ENCODE data around the gene ALKBH4.

ALKBH4 gene

DNA sequence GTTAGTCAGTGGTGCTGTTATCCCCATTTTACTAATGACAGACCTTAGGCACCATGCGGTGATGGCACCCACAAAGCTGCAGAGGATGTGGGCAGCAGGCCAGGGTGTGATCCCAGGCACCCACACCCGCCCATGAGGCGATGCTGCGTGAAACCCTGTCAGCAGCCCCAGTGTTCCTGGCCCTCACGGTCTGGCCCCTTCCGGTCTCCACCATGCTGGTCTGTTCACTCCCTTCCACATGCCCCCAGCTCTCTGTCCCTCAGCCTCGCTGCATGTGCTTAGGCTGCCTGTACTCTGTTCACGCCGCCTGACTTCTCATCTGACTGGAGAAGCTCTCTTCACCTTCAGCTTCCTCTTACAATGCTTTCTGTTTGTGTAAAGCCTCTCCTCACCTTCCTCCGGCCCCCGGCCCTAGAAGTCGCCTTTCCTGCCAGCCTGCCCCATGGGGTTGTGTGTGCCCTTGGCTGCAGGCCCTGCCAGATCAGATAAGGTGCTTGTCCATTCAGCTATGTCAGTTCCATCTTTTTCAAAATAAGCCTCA is 48.9 kb downstream of the ALKBH4 start:
- H3K27me3 ChIP-seq (ENCODE audit: control insufficient read depth, insufficient read depth, low read length): no peaks in the 10 kb centered on the region
- TF ChIP-seq, protein P1, sequence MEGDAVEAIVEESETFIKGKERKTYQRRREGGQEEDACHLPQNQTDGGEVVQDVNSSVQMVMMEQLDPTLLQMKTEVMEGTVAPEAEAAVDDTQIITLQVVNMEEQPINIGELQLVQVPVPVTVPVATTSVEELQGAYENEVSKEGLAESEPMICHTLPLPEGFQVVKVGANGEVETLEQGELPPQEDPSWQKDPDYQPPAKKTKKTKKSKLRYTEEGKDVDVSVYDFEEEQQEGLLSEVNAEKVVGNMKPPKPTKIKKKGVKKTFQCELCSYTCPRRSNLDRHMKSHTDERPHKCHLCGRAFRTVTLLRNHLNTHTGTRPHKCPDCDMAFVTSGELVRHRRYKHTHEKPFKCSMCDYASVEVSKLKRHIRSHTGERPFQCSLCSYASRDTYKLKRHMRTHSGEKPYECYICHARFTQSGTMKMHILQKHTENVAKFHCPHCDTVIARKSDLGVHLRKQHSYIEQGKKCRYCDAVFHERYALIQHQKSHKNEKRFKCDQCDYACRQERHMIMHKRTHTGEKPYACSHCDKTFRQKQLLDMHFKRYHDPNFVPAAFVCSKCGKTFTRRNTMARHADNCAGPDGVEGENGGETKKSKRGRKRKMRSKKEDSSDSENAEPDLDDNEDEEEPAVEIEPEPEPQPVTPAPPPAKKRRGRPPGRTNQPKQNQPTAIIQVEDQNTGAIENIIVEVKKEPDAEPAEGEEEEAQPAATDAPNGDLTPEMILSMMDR (IDR thresholded peaks at IDR 0.05): no peak
- no peaks in the 10 kb centered on the region for H3K9me3 ChIP-seq (ENCODE audit: control insufficient read depth, low read length)
- H2AFZ ChIP-seq: peak overlapping the region; percentile 63
- H3K9ac ChIP-seq: no peak overlapping the region
- no peaks in the 10 kb centered on the region for H3K36me3 ChIP-seq (ENCODE audit: control insufficient read depth, insufficient read depth, low read length)
- peak overlapping the region; percentile 62 for H3K4me2 ChIP-seq (ENCODE audit: low read length)
- peaks cover 17% of the 10 kb centered on the region for H3K79me2 ChIP-seq
- peak overlapping the region; percentile 87 for H3K27ac ChIP-seq
- H3K4me1 ChIP-seq: peaks cover 51% of the 10 kb centered on the region
- H3K4me3 ChIP-seq (ENCODE audit: low read depth, low read length): peak overlapping the region; percentile 27

DNA sequence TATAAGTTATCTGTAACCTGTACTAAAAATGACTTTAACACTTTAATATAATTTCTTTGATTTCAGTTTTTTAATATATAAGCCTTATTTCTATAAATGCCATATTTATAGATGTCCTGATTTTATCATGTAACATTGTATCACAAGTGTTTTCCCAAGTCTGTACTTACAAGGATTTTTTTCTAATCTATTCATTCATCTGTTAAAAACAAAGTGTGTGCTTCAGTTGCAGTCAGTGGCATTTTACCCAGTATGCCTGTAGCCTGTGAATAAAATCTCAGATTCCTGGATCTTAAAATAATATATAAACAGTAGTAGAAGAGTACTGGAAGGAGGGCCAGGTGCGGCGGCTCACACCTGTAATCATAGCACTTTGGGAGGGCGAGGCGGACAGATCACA is 51.1 kb downstream of the ALKBH4 start:
- TF ChIP-seq, protein P1 (IDR thresholded peaks at IDR 0.05): no peak
- H3K27me3 ChIP-seq (ENCODE audit: control insufficient read depth, insufficient read depth, low read length): no peaks in the 10 kb centered on the region
- no peak overlapping the region for H2AFZ ChIP-seq
- no peaks in the 10 kb centered on the region for H3K36me3 ChIP-seq (ENCODE audit: control insufficient read depth, insufficient read depth, low read length)
- peaks cover 7% of the 10 kb centered on the region for H3K79me2 ChIP-seq
- no peaks in the 10 kb centered on the region for H3K9me3 ChIP-seq (ENCODE audit: control insufficient read depth, low read length)
- no peak overlapping the region for H3K4me3 ChIP-seq (ENCODE audit: low read depth, low read length)
- no peak overlapping the region for H3K9ac ChIP-seq
- peaks cover 46% of the 10 kb centered on the region for H3K4me1 ChIP-seq
- peak overlapping the region; percentile 4 for H3K4me2 ChIP-seq (ENCODE audit: low read length)
- peak overlapping the region; percentile 87 for H3K27ac ChIP-seq

DNA sequence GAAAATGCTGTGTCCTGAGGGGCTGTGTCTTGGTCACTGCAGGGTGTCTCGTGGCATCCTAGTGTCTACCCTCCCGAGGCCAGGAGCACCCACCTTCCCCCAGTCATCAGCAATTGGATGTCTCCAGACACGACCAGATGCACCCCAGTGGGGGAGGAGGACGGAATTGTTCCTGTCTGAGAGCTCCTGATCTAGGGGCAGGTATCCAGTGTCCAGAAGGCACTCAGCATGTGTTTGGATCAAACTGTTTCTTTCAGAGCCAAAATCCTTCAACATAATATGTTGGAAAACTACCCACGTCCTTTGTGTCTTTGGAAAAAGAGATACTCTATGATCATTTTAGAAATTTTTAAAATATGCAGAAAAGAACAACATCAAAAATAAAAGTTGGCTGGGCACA is 51.6 kb downstream of the ALKBH4 start:
- H3K4me3 ChIP-seq (ENCODE audit: low read depth, low read length): no peak overlapping the region
- no peak overlapping the region for H2AFZ ChIP-seq
- no peak overlapping the region for H3K4me2 ChIP-seq (ENCODE audit: low read length)
- TF ChIP-seq, protein P1 (IDR thresholded peaks at IDR 0.05): no peak
- H3K4me1 ChIP-seq: peaks cover 41% of the 10 kb centered on the region
- no peaks in the 10 kb centered on the region for H3K36me3 ChIP-seq (ENCODE audit: control insufficient read depth, insufficient read depth, low read length)
- H3K9me3 ChIP-seq (ENCODE audit: control insufficient read depth, low read length): no peaks in the 10 kb centered on the region
- no peaks in the 10 kb centered on the region for H3K27me3 ChIP-seq (ENCODE audit: control insufficient read depth, insufficient read depth, low read length)
- no peak overlapping the region for H3K9ac ChIP-seq
- H3K79me2 ChIP-seq: peaks cover 5% of the 10 kb centered on the region
- peak overlapping the region; percentile 87 for H3K27ac ChIP-seq

DNA sequence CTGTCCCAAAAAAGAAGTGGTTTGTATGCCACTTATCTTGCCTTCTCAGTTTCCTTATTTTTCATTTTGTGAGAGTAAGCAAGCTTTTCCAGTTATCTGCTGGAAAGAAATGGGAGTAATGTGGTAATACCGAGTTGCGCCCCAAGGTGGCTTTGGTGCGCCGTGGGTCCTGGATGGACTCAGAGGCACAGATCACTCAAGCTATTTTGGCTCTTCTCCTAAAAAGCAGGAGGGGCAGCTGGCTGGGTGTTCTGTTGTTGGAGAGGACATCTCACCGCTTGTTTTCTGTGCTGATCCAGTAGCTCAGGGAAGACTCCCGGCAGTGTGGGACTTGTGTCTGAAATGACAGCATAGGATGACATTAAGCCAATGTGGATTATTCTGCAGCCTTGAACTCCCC is 52.1 kb downstream of the ALKBH4 start:
- TF ChIP-seq, protein P1 (IDR thresholded peaks at IDR 0.05): peak; percentile 86
- Histone ChIP-seq H3K27me3 (ENCODE audit: control insufficient read depth, insufficient read depth, low read length) (no peaks in the 10 kb centered on the region), H3K79me2 (peaks cover 4% of the 10 kb centered on the region), H3K9me3 (ENCODE audit: control insufficient read depth, low read length) (no peaks in the 10 kb centered on the region), H3K9ac (no peak overlapping the region), H3K4me1 (peaks cover 41% of the 10 kb centered on the region), H3K4me2 (ENCODE audit: low read length) (no peak overlapping the region), H3K36me3 (ENCODE audit: control insufficient read depth, insufficient read depth, low read length) (no peaks in the 10 kb centered on the region), H3K4me3 (ENCODE audit: low read depth, low read length) (no peak overlapping the region), H3K27ac (peak overlapping the region; percentile 87), H2AFZ (no peak overlapping the region)

DNA sequence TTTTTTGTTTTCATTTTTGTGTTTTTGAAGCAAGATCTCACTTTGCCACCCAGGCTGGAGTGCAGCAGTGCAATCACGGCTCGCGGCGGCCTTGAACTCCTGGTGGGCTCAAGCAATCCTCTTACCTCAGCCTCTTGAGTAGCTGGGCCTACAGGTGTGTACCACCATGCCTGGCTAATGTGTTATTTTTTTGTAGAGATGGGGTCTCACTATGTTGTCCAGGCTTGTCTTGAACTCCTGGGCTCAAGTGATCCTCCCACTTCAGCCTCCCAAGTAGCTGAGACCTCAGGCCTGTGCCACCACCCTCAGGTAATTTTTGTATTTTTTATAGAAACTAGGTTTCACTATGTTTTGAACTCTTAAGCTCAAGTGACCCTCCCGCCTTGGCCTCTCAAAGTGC is 53.7 kb downstream of the ALKBH4 start:
- Histone ChIP-seq H3K79me2 (peaks cover 7% of the 10 kb centered on the region), H3K9me3 (ENCODE audit: control insufficient read depth, low read length) (no peaks in the 10 kb centered on the region), H3K4me2 (ENCODE audit: low read length) (no peak overlapping the region), H3K9ac (no peak overlapping the region), H3K27ac (no peak overlapping the region), H3K27me3 (ENCODE audit: control insufficient read depth, insufficient read depth, low read length) (no peaks in the 10 kb centered on the region), H3K4me1 (peaks cover 27% of the 10 kb centered on the region), H3K36me3 (ENCODE audit: control insufficient read depth, insufficient read depth, low read length) (no peaks in the 10 kb centered on the region), H3K4me3 (ENCODE audit: low read depth, low read length) (no peak overlapping the region), H2AFZ (no peak overlapping the region)
- TF ChIP-seq, protein P1 (IDR thresholded peaks at IDR 0.05): no peak
